A549 (cell line): ENCODE data around the gene SPTBN5. TPM values are rescaled to one million over a fixed set of nuclear protein-coding genes. Genes with fewer than 3 reads are reported as not detected.

Experiments used
- ATAC-seq, 2 experiments: fragments of 200-7000 bp in 1 of 2; fragments of >200 bp in 1 of 2; cut with Nextera tagmentation in 1 of 2; cut with Tn5 transposase in 1 of 2; 3 replicates each; pipeline versions ENCODE4 v1.8.0 to v1.9.1; 2018 to 2020; ENCODE audit warnings: mild to moderate bottlenecking in 1 of 2, moderate library complexity in 1 of 2
- CTCF ChIA-PET: fragments of 300-600 bp; sonication (Branson Sonifier 250); formaldehyde crosslinking; extraction: SDS; loops from one replicate; lab custom pipeline; 2021; ENCODE audit warnings: antibody characterized with exemption, inconsistent platforms; lab: Yijun Ruan, JAX
- POLR2A ChIA-PET: fragments of 350-600 bp; formaldehyde crosslinking; extraction: SDS; loops from one replicate; lab custom pipeline; 2021; ENCODE audit warnings: antibody characterized with exemption, inconsistent platforms; lab: Yijun Ruan, JAX
- DNase-seq, 2 experiments: peaks; one replicate each; pipeline versions ENCODE4 v3.0.0 to v3.0.0-alpha.2; 2011 to 2016; ENCODE audit warnings: low read depth in 1 of 2, low spot score in 1 of 2
- FAIRE-seq: peaks from 2 replicates; lab custom pipeline; 2011; peaks lifted over from hg19 to GRCh38; lab: Jason Lieb, UNC
- H3K27ac ChIP-seq, 2 experiments: fragments of >200 bp; sonication (Bioruptor Twin); formaldehyde crosslinking; 3 replicates each; pipeline ENCODE4 v1.5.1; 2016 to 2017
- H3K4me1 ChIP-seq: fragments of >200 bp; sonication (Bioruptor Twin); formaldehyde crosslinking; 3 replicates; pipeline ENCODE4 v1.6.1; 2016
- H3K4me2 ChIP-seq: fragments of >200 bp; sonication (Bioruptor Twin); formaldehyde crosslinking; 3 replicates; pipeline ENCODE4 v1.6.1; 2016
- H3K4me3 ChIP-seq: fragments of >200 bp; sonication (Bioruptor Twin); formaldehyde crosslinking; 3 replicates; pipeline ENCODE4 v1.5.1; 2016
- H3K9me3 ChIP-seq: fragments of >200 bp; sonication (Bioruptor Twin); formaldehyde crosslinking; 3 replicates; pipeline ENCODE4 v1.6.1; 2016
- CBX8 ChIP-seq: fragments of 200-600 bp; sonication (generic); IDR thresholded peaks from 2 replicates; pipeline ENCODE4 v1.6.1; 2016
- CHD2 ChIP-seq: fragments of 150-350 bp; IDR thresholded peaks from 2 replicates; pipeline ENCODE4 v1.6.1; 2014; ENCODE audit warnings: low read length; ENCODE audit not compliant: partially characterized antibody
- CHD4 ChIP-seq: fragments of 200-600 bp; sonication (generic); IDR thresholded peaks from 2 replicates; pipeline ENCODE4 v1.6.1; 2016; ENCODE audit warnings: antibody characterized with exemption, mild to moderate bottlenecking, borderline replicate concordance
- EHF ChIP-seq: fragments of 250-450 bp; sonication (Bioruptor Pico); IDR thresholded peaks from 2 replicates; pipeline ENCODE4 v1.5.0; 2020; ENCODE audit warnings: mild to moderate bottlenecking
- EHMT2 ChIP-seq: fragments of 200-600 bp; sonication (generic); IDR thresholded peaks from 2 replicates; pipeline ENCODE4 v1.6.1; 2016; ENCODE audit warnings: antibody characterized with exemption, low read depth, mild to moderate bottlenecking, moderate library complexity
- ELK1 ChIP-seq: fragments of 150-350 bp; IDR thresholded peaks from 2 replicates; pipeline ENCODE4 v1.6.1; 2014; ENCODE audit warnings: low read depth, mild to moderate bottlenecking, low read length
- ESRRA ChIP-seq: fragments of 150-350 bp; IDR thresholded peaks from 2 replicates; pipeline ENCODE4 v1.6.1; 2014; ENCODE audit warnings: mild to moderate bottlenecking, low read length, borderline replicate concordance
- FOSB ChIP-seq: fragments of 250-450 bp; sonication (Bioruptor Pico); IDR thresholded peaks from 2 replicates; pipeline ENCODE4 v1.5.0; 2020; ENCODE audit warnings: mild to moderate bottlenecking, moderate library complexity
- FOSL2 ChIP-seq, 2 experiments: fragments of 450-650 bp in 1 of 2; fragments of >200 bp in 1 of 2; sonication (Bioruptor Twin) in 1 of 2; formaldehyde crosslinking; IDR thresholded peaks; 2 replicates each; pipeline versions ENCODE4 v1.5.0 to v1.6.1; 2016 to 2020; ENCODE audit warnings: mild to moderate bottlenecking in 1 of 2, moderate library complexity in 1 of 2
- GATA3 ChIP-seq: IDR thresholded peaks from 2 replicates; pipeline ENCODE4 v1.6.1; 2012; ENCODE audit warnings: borderline replicate concordance
- HDAC2 ChIP-seq: fragments of 200-600 bp; sonication (generic); IDR thresholded peaks from 2 replicates; pipeline ENCODE4 v1.6.1; 2016
- HEYL ChIP-seq: fragments of 250-450 bp; sonication (Bioruptor Pico); IDR thresholded peaks from 2 replicates; pipeline ENCODE4 v1.8.0; 2021; ENCODE audit warnings: mild to moderate bottlenecking, moderate library complexity
- HOXA7 ChIP-seq: fragments of 250-450 bp; sonication (Bioruptor Pico); IDR thresholded peaks from 2 replicates; pipeline ENCODE4 v1.5.0; 2020; ENCODE audit warnings: mild to moderate bottlenecking, moderate library complexity
- HOXB13 ChIP-seq: fragments of 250-450 bp; sonication (Bioruptor Pico); IDR thresholded peaks from 2 replicates; pipeline ENCODE4 v1.5.0; 2020; ENCODE audit warnings: low read depth, mild to moderate bottlenecking, moderate library complexity
- JUNB ChIP-seq: fragments of >200 bp; sonication (Bioruptor Twin); formaldehyde crosslinking; IDR thresholded peaks from 2 replicates; pipeline ENCODE4 v1.6.1; 2016
- MYC ChIP-seq: IDR thresholded peaks from 2 replicates; pipeline ENCODE4 v1.6.1; 2012; ENCODE audit warnings: mild to moderate bottlenecking, inconsistent platforms, low read length, improper control_type of control experiment, borderline replicate concordance
- NR3C1 ChIP-seq: fragments of >200 bp; sonication (Bioruptor Twin); formaldehyde crosslinking; IDR thresholded peaks from 3 replicates; pipeline ENCODE4 v1.6.1; 2017
- RAD21 ChIP-seq, 2 experiments: fragments of >200 bp in 1 of 2; sonication (Bioruptor Twin) in 1 of 2; formaldehyde crosslinking in 1 of 2; IDR thresholded peaks in 1 of 2; conservative IDR thresholded peaks in 1 of 2; 2 replicates in 1 of 2; 3 replicates in 1 of 2; pipeline ENCODE4 v1.6.1; 2012 to 2018; ENCODE audit warnings: inconsistent platforms in 1 of 2
- RARB ChIP-seq: fragments of 250-450 bp; sonication (Bioruptor Pico); IDR thresholded peaks from 2 replicates; pipeline ENCODE4 v1.8.0; 2021; ENCODE audit warnings: mild to moderate bottlenecking, moderate library complexity
- SREBF2 ChIP-seq: fragments of 450-650 bp; IDR thresholded peaks from 2 replicates; pipeline ENCODE4 v1.6.1; 2014; ENCODE audit warnings: mild to moderate bottlenecking, moderate library complexity
- ZFP36 ChIP-seq: fragments of 450-650 bp; IDR thresholded peaks from 2 replicates; pipeline ENCODE4 v1.6.1; 2014; ENCODE audit warnings: borderline replicate concordance; ENCODE audit not compliant: partially characterized antibody
- ZNF302 ChIP-seq: fragments of 250-450 bp; sonication (Bioruptor Pico); IDR thresholded peaks from 2 replicates; pipeline ENCODE4 v1.9.0; 2021; ENCODE audit warnings: inconsistent platforms, mild to moderate bottlenecking, moderate library complexity
- WGBS: methylation state at CpG from one replicate; pipeline ENCODE4 v1.1.6; 2017; ENCODE audit errors: missing lambda C conversion rate; 5-methylcytosine and 5-hydroxymethylcytosine counted together
- polyA plus RNA-seq, 4 experiments: library from polyadenylated mRNA; depleted of rRNA in 3 of 4; stranded (reverse); fragments of >200 nt; fragmentation: RNase III in 1 of 4; extraction: RNeasy Plus Mini Kit Qiagen cat#74134 plus additional on column Dnase treatment in 1 of 4; gene quantifications; 2 replicates in 3 of 4; 3 replicates in 1 of 4; pipeline ENCODE4 v1.2.3, GENCODE V29; 2011 to 2017
- TF ChIP-seq, protein P1 (sequence below): IDR thresholded peaks from 2 replicates; pipeline ENCODE4 v1.6.1; 2012
- TF ChIP-seq, protein P2 (sequence below): fragments of >200 bp; sonication (Bioruptor Twin); formaldehyde crosslinking; IDR thresholded peaks from 2 replicates; pipeline ENCODE4 v1.6.1; 2016
- TF ChIP-seq, protein P3 (sequence below): fragments of 450-650 bp; IDR thresholded peaks from 2 replicates; pipeline ENCODE4 v1.6.1; 2014; ENCODE audit warnings: antibody characterized with exemption

Gene SPTBN5
- polyA plus RNA-seq, 2 of the 4 experiments (the other 2 are of a cell fraction), result 0.05 to 0.17 TPM

GRCh38 chr15:41841131-41841530 lies 52.7 kb downstream of the SPTBN5 start (continued):
- no peak for TF ChIP-seq CHD2
- TF ChIP-seq JUNB, result no peak
- TF ChIP-seq ESRRA, result no peak
- no peak for TF ChIP-seq CBX8
- TF ChIP-seq, protein P1, sequence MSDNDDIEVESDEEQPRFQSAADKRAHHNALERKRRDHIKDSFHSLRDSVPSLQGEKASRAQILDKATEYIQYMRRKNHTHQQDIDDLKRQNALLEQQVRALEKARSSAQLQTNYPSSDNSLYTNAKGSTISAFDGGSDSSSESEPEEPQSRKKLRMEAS, result no peak

DNA sequence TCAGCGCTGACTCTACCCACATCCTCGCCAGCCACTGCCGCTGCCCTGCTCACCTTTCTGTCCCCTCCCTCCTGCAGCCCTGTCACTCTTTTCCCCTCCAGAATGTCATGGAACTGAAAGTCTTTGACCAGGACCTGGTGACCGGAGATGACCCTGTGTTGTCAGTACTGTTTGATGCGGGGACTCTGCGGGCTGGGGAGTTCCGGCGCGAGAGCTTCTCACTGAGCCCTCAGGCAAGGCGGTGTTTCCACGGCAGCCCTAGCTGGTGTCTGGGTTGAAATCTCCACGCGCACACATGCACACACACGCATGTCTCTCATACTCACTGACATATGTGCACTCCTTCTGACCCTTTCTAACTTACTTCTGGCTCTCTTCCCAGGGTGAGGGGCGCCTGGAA lies 53.2 kb downstream of the SPTBN5 start:
- no peak overlapping the region for H3K27ac ChIP-seq
- ATAC-seq (no peak), FAIRE-seq (no peak), DNase-seq (no peak)
- no peaks in the 10 kb centered on the region for H3K4me1 ChIP-seq
- POLR2A ChIA-PET, result no interaction called here
- H3K4me2 ChIP-seq, result no peak overlapping the region
- 86% methylated on average over 15 of the region's 15 CpGs for WGBS
- TF ChIP-seq EHF (CRISPR knock-in tag) (no peak), ZNF302 (CRISPR knock-in tag) (no peak), CHD4 (no peak), CBX8 (no peak), HOXA7 (no peak), GATA3 (no peak)
- CTCF ChIA-PET, result no interaction called here
- H3K9me3 ChIP-seq, result no peaks in the 10 kb centered on the region
- H3K4me3 ChIP-seq, result no peak overlapping the region

- TF ChIP-seq GATA3, result no peak
- TF ChIP-seq, protein P1, result no peak
- no peak for TF ChIP-seq HEYL
- TF ChIP-seq, all 56 proteins: peak for 0
- ATAC-seq (no peak), FAIRE-seq (no peak), DNase-seq (no peak)
- 79% methylated on average over 6 of the region's 16 CpGs for WGBS
- H3K4me2 ChIP-seq, result no peak overlapping the region
- no peak overlapping the region for H3K4me3 ChIP-seq
- ChIA-PET POLR2A (no interaction called here), CTCF (interaction anchor here (1.6 kb wide), 2 partner anchors 28 to 65 kb away, joined by 6 read pairs; no protein-coding TSS in a partner anchor)
- no peak overlapping the region for H3K27ac ChIP-seq
- no peaks in the 10 kb centered on the region for H3K4me1 ChIP-seq
- no peaks in the 10 kb centered on the region for H3K9me3 ChIP-seq
Measured at GRCh38 chr15:41839781-41840491, 53.9 kb downstream of the SPTBN5 start.

DNA sequence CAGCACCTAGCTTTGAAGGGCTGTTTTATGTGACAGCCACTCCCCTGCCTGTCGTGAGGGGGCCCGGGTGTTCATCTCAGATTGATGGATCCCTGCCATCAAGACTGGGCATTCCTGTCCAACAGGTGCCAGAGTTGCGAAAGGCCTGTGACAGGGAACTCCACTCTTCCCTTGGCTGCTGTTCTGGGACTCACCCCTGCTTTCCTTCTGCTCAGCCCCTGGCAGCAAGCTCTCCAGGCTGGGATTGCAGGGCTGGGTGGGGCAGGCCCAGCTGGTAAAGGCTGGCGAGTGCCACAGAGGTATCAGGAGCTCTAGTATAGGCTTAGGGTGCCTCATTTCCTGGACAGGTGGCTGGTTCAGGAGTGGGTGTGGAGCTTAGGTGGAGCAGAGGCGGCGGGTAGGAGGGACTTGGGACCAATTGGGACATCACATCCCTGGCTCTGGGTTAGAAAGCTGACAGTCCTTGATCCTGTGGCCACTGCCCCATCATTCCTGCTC lies 55.4 kb downstream of the SPTBN5 start, which contains the start of gene PLA2G4B:
PLA2G4B (plus strand) TSS at position 448 of the 498 bp plus-strand sequence. CDS start 67 bp downstream, outside the sequence.
- DNase-seq, result no peak
- H3K4me3 ChIP-seq, result no peak within 1 kb of the TSS
- 88% methylated on average over 6 of the region's 6 CpGs for WGBS
- no peak for FAIRE-seq
- H3K27ac ChIP-seq, result no peak within 1 kb of the TSS
- no peak for ATAC-seq
- TF ChIP-seq FOSB (CRISPR knock-in tag) (no peak), EHMT2 (no peak), HDAC2 (no peak), ZFP36 (no peak), ELK1 (no peak), RAD21 (conservative IDR thresholded peaks at IDR 0.05 in 1 of 2, IDR thresholded peaks at IDR 0.05 in 1 of 2) (no peak), HOXB13 (CRISPR knock-in tag) (no peak), FOSL2 (IDR thresholded peaks at IDR 0.05) (no peak), FOSL2 (CRISPR knock-in tag; IDR thresholded peaks at IDR 0.05) (no peak), ESRRA (no peak), EHF (CRISPR knock-in tag) (no peak), NR3C1 (no peak), SREBF2 (no peak), RARB (no peak), MYC (no peak)
- TF ChIP-seq, protein P2, sequence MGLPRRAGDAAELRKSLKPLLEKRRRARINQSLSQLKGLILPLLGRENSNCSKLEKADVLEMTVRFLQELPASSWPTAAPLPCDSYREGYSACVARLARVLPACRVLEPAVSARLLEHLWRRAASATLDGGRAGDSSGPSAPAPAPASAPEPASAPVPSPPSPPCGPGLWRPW, result no peak
- TF ChIP-seq, protein P3, sequence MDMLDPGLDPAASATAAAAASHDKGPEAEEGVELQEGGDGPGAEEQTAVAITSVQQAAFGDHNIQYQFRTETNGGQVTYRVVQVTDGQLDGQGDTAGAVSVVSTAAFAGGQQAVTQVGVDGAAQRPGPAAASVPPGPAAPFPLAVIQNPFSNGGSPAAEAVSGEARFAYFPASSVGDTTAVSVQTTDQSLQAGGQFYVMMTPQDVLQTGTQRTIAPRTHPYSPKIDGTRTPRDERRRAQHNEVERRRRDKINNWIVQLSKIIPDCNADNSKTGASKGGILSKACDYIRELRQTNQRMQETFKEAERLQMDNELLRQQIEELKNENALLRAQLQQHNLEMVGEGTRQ, result no peak
- no peaks in the 10 kb centered on the region for H3K9me3 ChIP-seq
- ChIA-PET POLR2A (no interaction called here), CTCF (interaction anchor here (1.4 to 1.6 kb wide), 3 partner anchors 8 to 66 kb away, joined by 4 to 6 read pairs (median 6); no protein-coding TSS in a partner anchor)
- H3K4me1 ChIP-seq, result no peaks in the 10 kb centered on the region
- H3K4me2 ChIP-seq, result no peak within 1 kb of the TSS
